ENCODE measurements around the gene MALSU1. TPM values are rescaled to one million over a fixed set of nuclear protein-coding genes. Genes with fewer than 3 reads are reported as not detected.

The MALSU1 gene
- total RNA-seq, 1 experiment from 2014 or later: 95.5 TPM

- H3K4me1 Mint-ChIP-seq (ENCODE audit: low read depth, unreplicated experiment): peaks cover 9% of the 10 kb centered on the region
- ChIA-PET POLR2A (no interaction called here), CTCF (interaction anchor here (0.6 to 1.1 kb wide), 2 partner anchors 186 to 268 kb away, joined by 3 to 4 read pairs; no protein-coding TSS in a partner anchor)
- Histone ChIP-seq H3K27me3 (replicated peaks; ENCODE audit: control insufficient read depth, insufficient read depth, low read length) (no peaks in the 10 kb centered on the region), H3K36me3 (ENCODE audit: control insufficient read depth, insufficient read depth, low read length) (no peaks in the 10 kb centered on the region), H3K4me1 (peaks cover 5% of the 10 kb centered on the region), H3K9me3 (no peaks in the 10 kb centered on the region), H3K4me3 (ENCODE audit: low read depth, low read length) (no peak overlapping the region)
- no peaks in the 10 kb centered on the region for H3K36me3 Mint-ChIP-seq (ENCODE audit: insufficient read depth, unreplicated experiment)
- TF ChIP-seq CTCF (IDR thresholded peaks at IDR 0.05; ENCODE audit: insufficient read depth in 1 of 2, low read depth in 1 of 2, low read length in 1 of 2, severe bottlenecking in 1 of 2, unreplicated experiment in 1 of 2): no peak
- BruUV-seq (replicated peaks): no TSS peak
- no peaks in the 10 kb centered on the region for H3K27me3 Mint-ChIP-seq (ENCODE audit: insufficient read depth, unreplicated experiment)
- H3K4me3 Mint-ChIP-seq (ENCODE audit: unreplicated experiment): no peak overlapping the region
- H3K9me3 Mint-ChIP-seq (ENCODE audit: unreplicated experiment): no peaks in the 10 kb centered on the region
- intact Hi-C loops (cut with micrococcal nuclease; ENCODE audit: unreplicated experiment): loop anchor here (1.0 to 10.0 kb wide), 4 partner anchors 80 to 438 kb away; partner anchors contain the start of gene STK31
- DNase-seq: no peak
- no peak overlapping the region for H3K27ac Mint-ChIP-seq (ENCODE audit: unreplicated experiment)
Observed at GRCh38 chr7:23276947-23277346, 22.2 kb upstream of the MALSU1 start.

GRCh38 chr7:23277359-23277989 lies 21.7 kb upstream of the MALSU1 start:
- ChIA-PET POLR2A (no interaction called here), CTCF (interaction anchor here (0.6 to 0.7 kb wide), 4 partner anchors 21 to 192 kb away, joined by 3 to 10 read pairs (median 4); no protein-coding TSS in a partner anchor)
- no peaks in the 10 kb centered on the region for H3K9me3 ChIP-seq
- intact Hi-C loops (cut with micrococcal nuclease; ENCODE audit: unreplicated experiment): loop anchor here (1.0 to 10.0 kb wide), 4 partner anchors 80 to 437 kb away; partner anchors contain the start of gene STK31
- no peaks in the 10 kb centered on the region for H3K27me3 ChIP-seq (replicated peaks; ENCODE audit: control insufficient read depth, insufficient read depth, low read length)
- Mint-ChIP-seq H3K27me3 (ENCODE audit: insufficient read depth, unreplicated experiment) (no peaks in the 10 kb centered on the region), H3K9me3 (ENCODE audit: unreplicated experiment) (no peaks in the 10 kb centered on the region), H3K27ac (ENCODE audit: unreplicated experiment) (no peak overlapping the region), H3K4me1 (ENCODE audit: low read depth, unreplicated experiment) (peaks cover 9% of the 10 kb centered on the region), H3K4me3 (ENCODE audit: unreplicated experiment) (no peak overlapping the region), H3K36me3 (ENCODE audit: insufficient read depth, unreplicated experiment) (no peaks in the 10 kb centered on the region)
- peaks cover 5% of the 10 kb centered on the region for H3K4me1 ChIP-seq
- peak in 1 of 2 experiments; percentile 78 for DNase-seq
- no peaks in the 10 kb centered on the region for H3K36me3 ChIP-seq (ENCODE audit: control insufficient read depth, insufficient read depth, low read length)
- H3K4me3 ChIP-seq (ENCODE audit: low read depth, low read length): no peak overlapping the region
- TF ChIP-seq CTCF (IDR thresholded peaks at IDR 0.05; ENCODE audit: insufficient read depth in 1 of 2, low read depth in 1 of 2, low read length in 1 of 2, severe bottlenecking in 1 of 2, unreplicated experiment in 1 of 2): peak; percentile 73 to 85
- no TSS peak for BruUV-seq (replicated peaks)

GRCh38 chr7:23279819-23280525 lies 19.2 kb upstream of the MALSU1 start:
- no TSS peak for BruUV-seq (replicated peaks)
- Mint-ChIP-seq H3K27ac (ENCODE audit: unreplicated experiment) (no peak overlapping the region), H3K4me1 (ENCODE audit: low read depth, unreplicated experiment) (no peaks in the 10 kb centered on the region), H3K36me3 (ENCODE audit: insufficient read depth, unreplicated experiment) (no peaks in the 10 kb centered on the region), H3K27me3 (ENCODE audit: insufficient read depth, unreplicated experiment) (no peaks in the 10 kb centered on the region), H3K9me3 (ENCODE audit: unreplicated experiment) (no peaks in the 10 kb centered on the region), H3K4me3 (ENCODE audit: unreplicated experiment) (no peak overlapping the region)
- intact Hi-C loops (cut with micrococcal nuclease; ENCODE audit: unreplicated experiment): loop anchor here (10.0 kb wide), 1 partner anchor 435 kb away; the partner anchor contains the start of gene STK31
- H3K9me3 ChIP-seq: no peaks in the 10 kb centered on the region
- H3K4me1 ChIP-seq: no peaks in the 10 kb centered on the region
- DNase-seq: no peak
- no peak for TF ChIP-seq CTCF (IDR thresholded peaks at IDR 0.05; ENCODE audit: insufficient read depth in 1 of 2, low read depth in 1 of 2, low read length in 1 of 2, severe bottlenecking in 1 of 2, unreplicated experiment in 1 of 2)
- H3K36me3 ChIP-seq (ENCODE audit: control insufficient read depth, insufficient read depth, low read length): no peaks in the 10 kb centered on the region
- H3K27me3 ChIP-seq (replicated peaks; ENCODE audit: control insufficient read depth, insufficient read depth, low read length): no peaks in the 10 kb centered on the region
- ChIA-PET POLR2A (no interaction called here), CTCF (interaction anchor here (1.0 kb wide), 1 partner anchor 10 kb away, joined by 4 read pairs; no protein-coding TSS in a partner anchor)
- no peak overlapping the region for H3K4me3 ChIP-seq (ENCODE audit: low read depth, low read length)

Data from Caco-2 (cell line).